Activated T-helper 17 cell treated with anti-CD3 and anti-CD28 coated beads, Interleukin-2, amount 50 U/mL, for 72 hours (primary cell): Measurements from ENCODE around the gene FAM217A. TPM values are rescaled to one million over a fixed set of nuclear protein-coding genes. Genes with fewer than 3 reads are reported as not detected.
"Not testable (repeated sequence)": the region's sequence is repeated elsewhere in the genome, so short reads cannot be mapped to it uniquely, and the experiment has no call there.

Experiments used
- ATAC-seq: fragments of 150-1000 bp; cut with Tn5 transposase; replicated peaks from 2 replicates; pipeline ENCODE4 v1.10.0; 2021; ENCODE audit warnings: mild to moderate bottlenecking, moderate library complexity
- H3K27ac Mint-ChIP-seq: one replicate; pipeline ENCODE4 v1.8.0; 2022; ENCODE audit warnings: mixed read lengths
- H3K27me3 Mint-ChIP-seq: one replicate; pipeline ENCODE4 v1.8.0; 2022; ENCODE audit warnings: mixed read lengths
- H3K36me3 Mint-ChIP-seq: one replicate; pipeline ENCODE4 v1.8.0; 2022; ENCODE audit warnings: low read depth, mild to moderate bottlenecking, mixed read lengths
- H3K4me1 Mint-ChIP-seq: one replicate; pipeline ENCODE4 v1.8.0; 2022; ENCODE audit warnings: mixed read lengths
- H3K4me3 Mint-ChIP-seq: one replicate; pipeline ENCODE4 v1.8.0; 2022; ENCODE audit warnings: mild to moderate bottlenecking, mixed read lengths
- H3K9me3 Mint-ChIP-seq: one replicate; pipeline ENCODE4 v1.8.0; 2022; ENCODE audit warnings: mixed read lengths
- total RNA-seq, 2 donors: library from RNA; stranded (reverse); gene quantifications; one replicate each; pipeline ENCODE4 v1.2.3, GENCODE V29; 2022

Gene FAM217A
- total RNA-seq, 2 donors from 2014 or later: not detected

DNA sequence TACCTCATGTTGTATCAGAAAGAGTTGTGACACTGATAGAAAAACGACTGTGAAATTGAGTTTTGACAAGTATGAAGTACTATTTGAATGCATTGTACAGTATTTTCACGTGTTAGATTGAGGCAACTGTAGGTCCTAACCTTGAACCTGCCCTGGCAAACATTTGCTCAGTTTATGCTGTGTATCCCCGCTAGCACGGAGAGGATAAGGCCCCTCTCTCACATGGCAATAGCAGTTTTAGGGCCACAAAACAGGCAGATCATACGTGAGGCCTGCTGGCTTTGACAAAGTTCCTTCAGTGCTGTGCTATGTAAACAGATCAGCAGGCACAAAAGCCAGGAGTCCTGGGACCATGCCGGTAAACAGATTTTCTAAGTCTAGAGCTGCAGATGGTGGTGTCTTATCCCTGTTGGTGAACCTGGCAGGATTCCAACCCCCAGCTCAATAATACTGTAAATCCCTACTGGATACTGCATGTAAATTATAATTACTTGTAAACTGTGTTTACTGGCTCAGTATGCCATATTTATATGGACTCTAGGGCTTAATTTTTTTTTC, 23.8 kb upstream of the FAM217A start:
- H3K4me3 Mint-ChIP-seq: no peak overlapping the region
- no peaks in the 10 kb centered on the region for H3K4me1 Mint-ChIP-seq
- no peaks in the 10 kb centered on the region for H3K9me3 Mint-ChIP-seq
- ATAC-seq: no peak
- H3K27ac Mint-ChIP-seq: no peak overlapping the region
- H3K36me3 Mint-ChIP-seq: no peaks in the 10 kb centered on the region
- peaks cover 4% of the 10 kb centered on the region for H3K27me3 Mint-ChIP-seq

DNA sequence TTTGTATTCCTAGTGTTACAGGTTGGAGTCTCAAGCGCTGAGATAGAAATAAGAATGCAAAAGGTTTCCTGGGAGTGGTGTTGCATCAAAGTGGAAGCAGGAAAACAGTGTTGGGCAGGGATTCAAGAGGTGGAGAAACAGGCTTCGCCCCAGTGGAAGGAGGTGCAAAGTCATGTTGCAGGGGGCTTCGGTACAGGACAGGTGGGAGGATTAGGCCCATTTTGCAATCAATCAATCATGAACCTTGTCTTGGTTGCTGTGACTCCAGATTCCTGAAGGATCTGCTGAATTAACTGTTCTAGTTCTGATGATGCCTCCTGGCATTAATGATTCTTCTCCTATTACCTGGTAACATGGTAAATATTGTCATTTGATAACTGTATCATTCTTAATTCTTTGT, 22.4 kb upstream of the FAM217A start:
- Mint-ChIP-seq H3K9me3 (no peaks in the 10 kb centered on the region), H3K27me3 (peaks cover 4% of the 10 kb centered on the region), H3K4me1 (no peaks in the 10 kb centered on the region), H3K27ac (no peak overlapping the region), H3K36me3 (no peaks in the 10 kb centered on the region), H3K4me3 (no peak overlapping the region)
- no peak for ATAC-seq

DNA sequence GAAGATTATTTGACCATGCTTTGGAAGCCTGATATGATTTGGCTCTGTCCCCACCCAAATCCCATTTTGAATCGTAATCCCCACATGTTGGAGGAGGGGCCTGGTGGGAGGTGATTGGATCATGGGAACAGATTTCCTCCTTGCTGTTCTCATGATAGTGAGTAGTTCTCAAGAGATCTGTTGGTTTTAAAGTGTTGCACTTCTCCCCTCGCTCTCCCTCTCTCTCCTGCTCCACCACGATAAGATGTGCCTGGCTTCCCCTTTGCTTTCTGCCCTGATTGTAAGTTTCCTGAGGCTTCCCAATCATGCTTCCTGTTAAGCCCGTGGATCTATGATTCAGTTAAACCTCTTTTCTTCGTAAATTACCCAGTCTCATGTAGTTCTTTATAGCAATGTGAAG, 21.7 kb upstream of the FAM217A start:
- ATAC-seq: no peak
- H3K9me3 Mint-ChIP-seq: no peaks in the 10 kb centered on the region
- peaks cover 4% of the 10 kb centered on the region for H3K27me3 Mint-ChIP-seq
- H3K4me3 Mint-ChIP-seq: no peak overlapping the region
- H3K4me1 Mint-ChIP-seq: no peaks in the 10 kb centered on the region
- H3K36me3 Mint-ChIP-seq: no peaks in the 10 kb centered on the region
- no peak overlapping the region for H3K27ac Mint-ChIP-seq

DNA sequence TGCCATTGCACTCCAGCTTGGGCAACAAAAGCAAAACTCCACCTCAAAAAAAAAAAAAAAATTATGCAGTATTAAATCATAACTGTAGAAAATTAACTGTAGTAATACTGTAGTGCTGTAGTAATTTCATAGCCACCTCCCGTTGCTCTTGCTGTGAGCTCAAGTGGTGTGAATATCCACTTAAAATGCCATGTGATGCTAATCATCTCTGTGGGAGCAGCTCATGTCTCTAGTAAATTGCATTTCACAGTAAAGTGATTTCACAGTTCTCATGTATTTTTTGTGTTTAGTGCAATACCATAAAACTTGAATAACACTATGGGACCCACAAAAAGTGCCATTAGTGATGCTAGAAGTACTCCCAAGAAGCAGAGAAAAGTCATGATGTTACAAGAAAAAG, 14.4 kb upstream of the FAM217A start:
- H3K27ac Mint-ChIP-seq: no peak overlapping the region
- peaks cover 3% of the 10 kb centered on the region for H3K27me3 Mint-ChIP-seq
- ATAC-seq: no peak
- no peaks in the 10 kb centered on the region for H3K9me3 Mint-ChIP-seq
- no peaks in the 10 kb centered on the region for H3K4me1 Mint-ChIP-seq
- no peaks in the 10 kb centered on the region for H3K36me3 Mint-ChIP-seq
- H3K4me3 Mint-ChIP-seq: no peak overlapping the region

DNA sequence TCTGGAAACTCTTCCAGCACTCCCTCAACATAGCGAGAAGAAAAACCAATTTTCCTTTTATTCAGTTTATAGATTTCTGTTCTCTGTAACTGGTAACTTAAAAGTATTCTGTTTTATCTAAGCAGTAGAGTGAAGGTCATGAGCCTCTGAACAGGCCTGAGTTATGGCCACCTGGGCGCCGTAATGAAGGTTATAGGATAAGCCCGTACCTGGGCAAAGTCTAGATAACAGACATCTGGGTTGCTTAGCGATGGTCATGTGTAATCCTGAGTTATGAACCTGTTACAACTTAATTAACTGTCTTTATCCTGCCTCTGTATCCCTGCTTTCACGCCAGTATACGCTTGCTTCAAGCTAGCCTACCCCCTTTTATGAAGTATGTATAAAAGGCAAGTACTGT, 13.0 kb upstream of the FAM217A start:
- Mint-ChIP-seq H3K9me3 (no peaks in the 10 kb centered on the region), H3K4me3 (no peak overlapping the region), H3K4me1 (no peaks in the 10 kb centered on the region), H3K27ac (no peak overlapping the region), H3K27me3 (peaks cover 3% of the 10 kb centered on the region), H3K36me3 (no peaks in the 10 kb centered on the region)
- ATAC-seq: no peak

DNA sequence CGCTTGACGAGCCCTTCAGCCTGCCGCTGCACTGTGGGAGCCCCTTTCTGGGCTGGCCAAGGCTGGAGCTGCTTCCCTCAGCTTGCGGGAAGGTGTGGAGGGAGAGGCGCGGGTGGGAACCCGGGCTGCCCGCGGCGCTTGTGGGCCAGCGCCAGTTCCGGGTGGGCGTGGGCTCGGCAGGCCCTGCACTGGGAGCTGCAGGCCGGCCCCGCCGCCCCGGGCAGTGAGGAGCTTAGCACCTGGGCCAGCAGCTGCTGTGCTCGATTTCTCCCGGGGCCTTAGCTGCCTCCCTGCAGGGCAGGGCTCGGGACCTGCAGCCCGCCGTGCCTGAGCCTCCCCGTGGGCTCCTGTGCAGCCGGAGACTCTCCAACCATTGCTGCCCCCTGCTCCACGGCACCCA, 11.1 kb upstream of the FAM217A start:
- not testable (repeated sequence) for H3K27ac Mint-ChIP-seq, H3K27me3 Mint-ChIP-seq, H3K9me3 Mint-ChIP-seq, H3K36me3 Mint-ChIP-seq, ATAC-seq, H3K4me3 Mint-ChIP-seq, H3K4me1 Mint-ChIP-seq

DNA sequence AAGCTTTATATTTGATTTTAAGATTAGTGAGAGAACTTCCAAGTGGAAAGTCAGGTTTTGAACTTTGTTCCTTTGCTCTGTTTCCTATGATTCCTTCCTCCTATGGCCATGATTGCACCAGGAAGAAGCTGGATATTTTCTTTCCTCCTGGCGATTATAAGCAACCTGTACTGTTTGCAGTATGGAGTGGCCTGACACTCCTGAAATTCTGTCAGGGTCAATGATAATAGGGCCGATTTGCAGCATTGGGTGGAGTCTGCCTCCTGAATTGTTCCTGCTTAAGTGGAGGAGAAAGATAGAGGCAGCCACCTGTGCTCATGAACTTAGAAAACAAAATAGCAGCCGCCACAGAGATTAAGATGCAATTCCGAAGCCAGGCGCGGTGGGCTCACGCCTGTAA, 9.8 kb upstream of the FAM217A start:
- H3K4me1 Mint-ChIP-seq: no peaks in the 10 kb centered on the region
- no peaks in the 10 kb centered on the region for H3K36me3 Mint-ChIP-seq
- no peaks in the 10 kb centered on the region for H3K9me3 Mint-ChIP-seq
- no peak overlapping the region for H3K4me3 Mint-ChIP-seq
- ATAC-seq: no peak
- no peak overlapping the region for H3K27ac Mint-ChIP-seq
- H3K27me3 Mint-ChIP-seq: peaks cover 3% of the 10 kb centered on the region

DNA sequence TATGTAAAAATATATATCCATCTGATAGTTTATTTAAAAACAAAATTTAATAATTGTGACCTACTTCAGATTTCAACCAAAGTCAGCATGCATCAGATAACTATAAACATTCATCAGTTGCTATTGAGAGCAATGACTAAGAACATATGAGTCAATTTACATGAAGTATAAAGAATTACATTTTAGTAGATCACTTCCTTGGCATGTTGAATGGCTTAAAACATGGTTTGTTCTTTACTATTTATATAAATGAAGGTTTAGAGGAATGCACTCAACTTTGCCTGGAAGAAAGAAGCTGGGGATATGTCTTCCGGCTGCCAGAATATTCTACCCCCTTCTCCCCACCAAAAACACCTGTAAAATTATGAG, 6.4 kb upstream of the FAM217A start:
- H3K36me3 Mint-ChIP-seq: no peaks in the 10 kb centered on the region
- ATAC-seq: no peak
- H3K4me1 Mint-ChIP-seq: no peaks in the 10 kb centered on the region
- H3K27ac Mint-ChIP-seq: no peak overlapping the region
- peaks cover 3% of the 10 kb centered on the region for H3K27me3 Mint-ChIP-seq
- no peak overlapping the region for H3K4me3 Mint-ChIP-seq
- H3K9me3 Mint-ChIP-seq: no peaks in the 10 kb centered on the region

DNA sequence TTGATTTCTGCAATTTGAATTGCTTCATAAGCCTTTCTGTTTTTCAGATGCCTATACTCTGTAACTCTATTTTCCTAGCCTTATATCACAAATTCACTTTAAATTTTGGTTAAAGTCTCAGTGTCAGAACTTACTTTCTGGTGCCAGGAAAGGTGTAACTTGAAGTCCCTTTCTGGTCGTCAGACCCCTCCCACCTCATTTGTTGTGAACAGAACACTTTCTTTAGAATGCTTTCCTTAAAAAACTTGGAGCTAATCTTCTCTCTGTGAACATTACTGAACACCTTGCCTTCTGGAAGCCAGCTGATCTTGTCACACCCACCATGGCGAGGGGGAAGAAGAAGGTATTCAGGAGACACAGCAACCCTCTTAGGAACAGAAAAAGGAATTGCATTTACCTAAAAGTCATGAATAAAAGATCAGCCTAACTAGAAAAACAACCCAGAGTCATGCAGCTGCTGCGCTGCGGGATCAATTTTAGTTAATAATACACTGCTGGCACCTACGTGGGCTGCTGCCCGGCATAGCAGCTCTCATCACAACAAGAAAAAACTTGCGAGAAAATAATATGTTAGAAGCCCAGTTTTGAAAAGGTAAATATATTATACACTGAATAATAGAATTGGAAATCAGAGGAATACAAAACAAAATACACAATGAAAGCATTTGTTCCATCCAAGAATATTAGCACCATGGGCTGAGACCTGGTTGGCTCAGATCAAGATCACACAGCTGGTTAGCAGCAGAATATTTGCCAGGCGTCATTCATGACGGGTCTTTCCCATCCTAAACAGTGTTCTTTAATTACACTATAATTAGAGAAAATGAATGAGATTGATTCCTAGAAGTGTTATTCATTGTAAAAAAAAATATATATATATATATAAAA, 5.8 kb upstream of the FAM217A start:
- Mint-ChIP-seq H3K4me3 (no peak overlapping the region), H3K27ac (no peak overlapping the region), H3K27me3 (peaks cover 3% of the 10 kb centered on the region), H3K36me3 (no peaks in the 10 kb centered on the region), H3K4me1 (no peaks in the 10 kb centered on the region), H3K9me3 (no peaks in the 10 kb centered on the region)
- ATAC-seq: no peak

DNA sequence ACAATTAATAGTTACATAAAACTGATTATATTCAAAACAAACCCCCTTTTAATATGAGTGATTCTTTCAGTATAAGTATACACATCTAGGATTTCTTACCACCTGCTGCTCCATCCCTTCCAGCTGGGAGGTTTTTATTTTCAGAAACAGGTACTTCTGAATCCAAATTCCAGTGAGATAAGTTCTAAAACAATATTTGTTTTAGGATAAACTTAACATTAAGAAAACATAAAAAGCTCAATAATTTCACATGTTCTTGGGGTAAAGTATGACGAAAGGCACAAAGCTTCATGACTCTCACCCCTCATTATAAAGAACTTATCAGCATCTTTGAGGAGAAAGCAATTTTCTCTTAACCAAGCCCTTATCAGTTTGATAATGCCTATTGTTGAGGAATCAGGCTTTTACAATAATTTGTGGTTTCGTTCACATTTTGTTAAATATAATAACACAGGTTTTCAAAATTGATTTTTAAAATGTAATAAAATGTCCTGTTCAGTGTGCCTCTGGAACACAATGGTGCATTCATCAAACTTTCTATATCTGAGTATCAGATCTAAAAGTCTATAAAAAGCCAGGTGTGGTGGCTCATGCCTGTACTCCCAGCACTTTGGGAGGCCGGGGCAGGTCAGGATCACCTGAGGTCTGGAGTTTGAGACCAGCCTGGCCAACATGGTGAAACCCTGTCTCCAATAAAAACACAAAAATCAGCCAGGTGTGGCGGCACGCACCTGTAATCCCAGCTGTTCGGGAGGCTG, 4.3 kb downstream of the FAM217A start:
- Mint-ChIP-seq H3K4me1 (no peaks in the 10 kb centered on the region), H3K4me3 (no peak overlapping the region), H3K9me3 (no peaks in the 10 kb centered on the region), H3K27me3 (peaks cover 17% of the 10 kb centered on the region), H3K27ac (no peak overlapping the region), H3K36me3 (no peaks in the 10 kb centered on the region)
- ATAC-seq: no peak

DNA sequence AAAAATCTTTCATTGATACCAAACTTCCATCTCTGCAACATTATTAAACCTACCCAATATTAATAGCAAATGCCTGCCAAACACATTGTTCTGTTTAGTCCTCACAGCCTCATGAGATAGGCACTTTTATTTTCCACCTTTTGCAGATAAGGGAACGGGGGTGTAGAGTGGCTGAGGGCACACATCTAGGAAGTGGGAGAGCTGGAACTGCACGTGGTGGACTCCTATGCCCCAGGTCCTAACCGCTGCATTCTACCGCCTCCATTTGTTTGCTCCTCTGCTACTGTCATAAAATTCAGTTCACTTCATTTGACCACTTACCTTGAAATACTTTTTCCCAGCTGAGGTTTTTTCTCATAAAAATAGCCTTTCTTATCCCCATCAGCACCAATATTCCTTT, 7.6 kb downstream of the FAM217A start:
- no peaks in the 10 kb centered on the region for H3K36me3 Mint-ChIP-seq
- H3K4me3 Mint-ChIP-seq: no peak overlapping the region
- no peak for ATAC-seq
- peaks cover 6% of the 10 kb centered on the region for H3K27me3 Mint-ChIP-seq
- H3K4me1 Mint-ChIP-seq: no peaks in the 10 kb centered on the region
- H3K9me3 Mint-ChIP-seq: no peaks in the 10 kb centered on the region
- no peak overlapping the region for H3K27ac Mint-ChIP-seq

DNA sequence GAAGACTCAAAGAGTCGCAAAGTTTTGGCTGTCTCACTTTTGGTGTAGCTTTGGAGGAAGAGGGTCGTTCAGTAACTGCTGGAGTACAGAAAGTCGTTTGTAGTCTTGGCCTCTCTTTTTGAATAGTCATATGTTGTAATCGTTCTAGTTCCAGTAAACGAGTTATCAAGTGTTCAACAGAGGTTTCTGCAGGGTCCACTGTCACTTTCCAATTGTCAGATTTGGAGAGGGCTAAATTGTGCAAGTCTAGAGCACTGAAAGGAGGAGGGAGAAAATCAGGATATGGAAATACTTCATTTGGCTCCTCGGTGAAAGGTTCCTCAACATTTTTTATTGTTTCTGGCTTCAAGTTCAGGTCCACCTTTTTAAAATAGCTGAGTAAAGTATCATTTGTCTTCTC, 9.7 kb downstream of the FAM217A start:
- no peaks in the 10 kb centered on the region for H3K27me3 Mint-ChIP-seq
- no peak overlapping the region for H3K27ac Mint-ChIP-seq
- H3K36me3 Mint-ChIP-seq: peaks cover 21% of the 10 kb centered on the region
- H3K4me3 Mint-ChIP-seq: no peak overlapping the region
- H3K9me3 Mint-ChIP-seq: no peaks in the 10 kb centered on the region
- no peaks in the 10 kb centered on the region for H3K4me1 Mint-ChIP-seq
- ATAC-seq: no peak

DNA sequence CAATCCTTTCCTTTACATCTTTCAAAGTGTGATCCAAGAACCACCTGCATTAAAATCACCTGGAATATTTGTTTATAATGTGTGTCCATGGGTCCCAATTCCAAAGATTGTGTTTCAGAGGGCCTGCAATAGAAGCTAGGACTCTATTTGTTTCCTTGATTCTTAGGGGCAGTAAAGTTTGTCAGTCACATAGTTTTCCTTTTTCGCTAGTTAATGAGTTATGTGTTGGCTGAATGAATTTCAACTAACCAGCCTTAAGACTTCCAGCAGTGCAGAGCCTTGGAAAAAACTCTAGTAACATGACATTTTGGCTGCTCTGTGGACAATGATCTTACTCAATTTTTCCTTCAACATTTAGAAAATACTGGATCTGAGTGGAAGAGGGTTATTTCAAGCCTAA, 11.3 kb downstream of the FAM217A start:
- Mint-ChIP-seq H3K4me1 (no peaks in the 10 kb centered on the region), H3K4me3 (no peak overlapping the region), H3K27me3 (no peaks in the 10 kb centered on the region), H3K36me3 (peaks cover 36% of the 10 kb centered on the region), H3K9me3 (no peaks in the 10 kb centered on the region), H3K27ac (no peak overlapping the region)
- no peak for ATAC-seq

DNA sequence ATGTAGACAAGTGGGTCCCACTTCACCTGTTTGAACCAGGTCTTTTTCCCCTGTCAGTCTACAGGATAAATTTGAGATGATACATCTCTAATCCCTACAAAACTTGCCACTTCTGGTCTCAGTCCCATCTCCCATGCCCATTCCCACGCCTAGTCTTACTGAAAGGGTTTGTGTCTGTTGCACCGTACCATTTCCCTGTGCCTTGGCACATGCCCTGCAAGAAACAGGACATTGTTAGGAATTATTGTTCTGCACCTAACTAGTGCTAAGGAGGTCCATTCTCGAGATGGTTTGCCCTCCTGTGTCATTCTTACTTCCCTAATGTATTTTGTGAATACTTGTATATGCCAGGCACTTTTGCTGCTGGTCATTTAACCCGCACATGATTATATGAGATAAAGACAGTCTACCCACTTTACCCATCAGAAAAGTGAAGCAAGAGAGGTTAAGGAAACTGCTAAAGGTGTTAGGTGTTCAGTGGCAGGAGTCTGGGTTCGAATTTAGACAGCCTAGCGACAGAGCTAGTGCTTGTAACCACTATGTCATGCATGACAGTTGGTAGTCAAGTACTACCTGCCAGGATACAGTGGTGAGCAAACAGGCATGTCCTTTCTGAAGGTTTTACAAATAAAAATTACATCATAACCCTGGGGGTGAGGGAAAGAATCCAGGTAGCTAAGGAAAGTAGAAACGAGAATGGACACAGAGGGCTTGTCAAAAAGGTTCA, 12.7 kb downstream of the FAM217A start:
- Mint-ChIP-seq H3K27me3 (no peaks in the 10 kb centered on the region), H3K27ac (no peak overlapping the region), H3K9me3 (no peaks in the 10 kb centered on the region), H3K36me3 (peaks cover 51% of the 10 kb centered on the region), H3K4me3 (no peak overlapping the region), H3K4me1 (no peaks in the 10 kb centered on the region)
- ATAC-seq: no peak
